Caco-2 (cell line): ENCODE data around the gene STAT4. TPM values are rescaled to one million over a fixed set of nuclear protein-coding genes. Genes with fewer than 3 reads are reported as not detected.
A peak's percentile ranks its signal among the peaks of the same experiment; 100 is the strongest.

Experiments
- BruUV-seq: library from RNA; stranded (reverse); fragments of 400-500 nt; replicated peaks from 2 replicates; lab custom pipeline; 2021; lab: Mats Ljungman, UMichigan
- CTCF ChIA-PET: fragments of 300-600 bp; sonication (Branson Sonifier 250); formaldehyde crosslinking; loops from one replicate; lab custom pipeline; 2022; ENCODE audit warnings: antibody characterized with exemption; lab: Charles Lee
- POLR2A ChIA-PET: fragments of 300-600 bp; sonication (Branson Sonifier 250); formaldehyde crosslinking; loops from one replicate; lab custom pipeline; 2022; ENCODE audit warnings: antibody characterized with exemption; lab: Charles Lee
- DNase-seq, 2 experiments: peaks; one replicate each; pipeline versions ENCODE4 v3.0.0 to v3.0.0-alpha.2; 2020 to 2022
- H3K27me3 ChIP-seq: replicated peaks from 2 replicates; pipeline ENCODE4 v1.6.0; 2011; ENCODE audit warnings: low read length; ENCODE audit not compliant: control insufficient read depth, insufficient read depth
- H3K36me3 ChIP-seq: 2 replicates; pipeline ENCODE4 v1.5.1; 2011; ENCODE audit warnings: low read length; ENCODE audit not compliant: control insufficient read depth, insufficient read depth
- H3K4me1 ChIP-seq: fragments of 250-450 bp; sonication (Bioruptor Pico); 2 replicates; pipeline ENCODE4 v1.5.1; 2020; ENCODE audit warnings: mild to moderate bottlenecking
- H3K4me3 ChIP-seq: 2 replicates; pipeline ENCODE4 v1.5.1; 2011; ENCODE audit warnings: low read depth, mild to moderate bottlenecking, control low read depth, low read length
- H3K9me3 ChIP-seq: fragments of 250-450 bp; sonication (Bioruptor Pico); 2 replicates; pipeline ENCODE4 v1.5.1; 2020; ENCODE audit warnings: mild to moderate bottlenecking, moderate library complexity
- H3K27ac Mint-ChIP-seq: one replicate; pipeline ENCODE4 v1.8.0; 2022; ENCODE audit warnings: mixed read lengths; ENCODE audit not compliant: unreplicated experiment
- H3K27me3 Mint-ChIP-seq: one replicate; pipeline ENCODE4 v1.8.0; 2022; ENCODE audit warnings: mixed read lengths; ENCODE audit not compliant: insufficient read depth, unreplicated experiment
- H3K36me3 Mint-ChIP-seq: one replicate; pipeline ENCODE4 v1.8.0; 2022; ENCODE audit warnings: mild to moderate bottlenecking, mixed read lengths; ENCODE audit not compliant: insufficient read depth, unreplicated experiment
- H3K4me1 Mint-ChIP-seq: one replicate; pipeline ENCODE4 v1.8.0; 2022; ENCODE audit warnings: low read depth, mixed read lengths; ENCODE audit not compliant: unreplicated experiment
- H3K4me3 Mint-ChIP-seq: one replicate; pipeline ENCODE4 v1.8.0; 2022; ENCODE audit warnings: mild to moderate bottlenecking, moderate library complexity, mixed read lengths; ENCODE audit not compliant: unreplicated experiment
- H3K9me3 Mint-ChIP-seq: one replicate; pipeline ENCODE4 v1.8.0; 2022; ENCODE audit warnings: mixed read lengths; ENCODE audit not compliant: unreplicated experiment
- CTCF ChIP-seq, 2 experiments: fragments of 200-600 bp in 1 of 2; IDR thresholded peaks; 1 replicate in 1 of 2; 2 replicates in 1 of 2; pipeline versions ENCODE4 v1.5.1 to v1.8.0; 2011 to 2022; ENCODE audit warnings: antibody characterized with exemption in 1 of 2, control low read depth in 1 of 2, inconsistent platforms in 1 of 2, low read depth in 1 of 2, low read length in 1 of 2, mild to moderate bottlenecking in 1 of 2, moderate library complexity in 1 of 2; ENCODE audit not compliant: insufficient read depth in 1 of 2, severe bottlenecking in 1 of 2, unreplicated experiment in 1 of 2
- intact Hi-C: fragments of 100-400 bp; cut with micrococcal nuclease; formaldehyde crosslinking; loops from one replicate; pipeline ENCODE4 v1.10.0; 2022; ENCODE audit not compliant: unreplicated experiment
- total RNA-seq: library from RNA; stranded (reverse); gene quantifications from 2 replicates; pipeline ENCODE4 v1.2.3, GENCODE V29; 2022

The STAT4 gene
- total RNA-seq, 1 experiment from 2014 or later: 0.48 TPM

- Histone ChIP-seq H3K9me3 (no peaks in the 10 kb centered on the region), H3K4me3 (no peak overlapping the region), H3K36me3 (peaks cover 10% of the 10 kb centered on the region), H3K27me3 (no peaks in the 10 kb centered on the region), H3K4me1 (peaks cover 11% of the 10 kb centered on the region)
- no peak overlapping the region for H3K27ac Mint-ChIP-seq
- intact Hi-C loops: no loop called here
- H3K4me3 Mint-ChIP-seq: no peak overlapping the region
- no peak for TF ChIP-seq CTCF (IDR thresholded peaks at IDR 0.05; ENCODE audit: insufficient read depth in 1 of 2, low read depth in 1 of 2, low read length in 1 of 2, severe bottlenecking in 1 of 2, unreplicated experiment in 1 of 2)
- H3K4me1 Mint-ChIP-seq: peaks cover 23% of the 10 kb centered on the region
- CTCF ChIA-PET: no interaction called here
- peaks cover 90% of the 10 kb centered on the region for H3K36me3 Mint-ChIP-seq
- no TSS peak for BruUV-seq
- H3K27me3 Mint-ChIP-seq: no peaks in the 10 kb centered on the region
- no peak for DNase-seq
- H3K9me3 Mint-ChIP-seq: no peaks in the 10 kb centered on the region
- POLR2A ChIA-PET: no interaction called here
These were observed 169.1 kb downstream of the STAT4 start for GRCh38 chr2:190981733-190982132.

DNA sequence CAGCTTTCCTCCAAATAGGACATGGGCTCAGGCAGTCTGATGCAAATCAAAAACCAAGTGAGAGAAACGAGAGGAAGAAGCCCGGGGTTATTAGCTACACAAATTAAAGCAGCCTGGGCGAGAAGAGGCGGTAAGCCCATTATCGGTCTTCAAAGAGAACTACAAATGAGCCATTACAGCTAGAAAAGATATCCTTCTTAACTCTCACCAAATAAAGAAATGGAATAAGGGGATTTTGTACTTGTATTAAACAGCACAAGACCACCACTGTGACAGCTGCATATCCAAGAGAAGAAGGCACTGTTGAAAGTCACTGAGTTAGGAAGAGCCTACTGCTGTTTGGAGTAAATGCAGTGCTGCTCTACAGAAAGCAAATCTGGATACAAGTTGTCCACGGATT is 169.5 kb downstream of the STAT4 start:
- Mint-ChIP-seq H3K4me3 (no peak overlapping the region), H3K27me3 (no peaks in the 10 kb centered on the region), H3K9me3 (no peaks in the 10 kb centered on the region), H3K27ac (no peak overlapping the region), H3K4me1 (peaks cover 23% of the 10 kb centered on the region), H3K36me3 (peaks cover 91% of the 10 kb centered on the region)
- Histone ChIP-seq H3K27me3 (no peaks in the 10 kb centered on the region), H3K4me3 (no peak overlapping the region), H3K4me1 (peaks cover 11% of the 10 kb centered on the region), H3K36me3 (peaks cover 12% of the 10 kb centered on the region), H3K9me3 (no peaks in the 10 kb centered on the region)
- intact Hi-C loops: no loop called here
- no TSS peak for BruUV-seq
- DNase-seq: no peak
- no peak for TF ChIP-seq CTCF (IDR thresholded peaks at IDR 0.05; ENCODE audit: insufficient read depth in 1 of 2, low read depth in 1 of 2, low read length in 1 of 2, severe bottlenecking in 1 of 2, unreplicated experiment in 1 of 2)
- ChIA-PET POLR2A (interaction anchor here (0.6 kb wide), 1 partner anchor 644 kb away, joined by 3 read pairs; no protein-coding TSS in a partner anchor), CTCF (no interaction called here)

DNA sequence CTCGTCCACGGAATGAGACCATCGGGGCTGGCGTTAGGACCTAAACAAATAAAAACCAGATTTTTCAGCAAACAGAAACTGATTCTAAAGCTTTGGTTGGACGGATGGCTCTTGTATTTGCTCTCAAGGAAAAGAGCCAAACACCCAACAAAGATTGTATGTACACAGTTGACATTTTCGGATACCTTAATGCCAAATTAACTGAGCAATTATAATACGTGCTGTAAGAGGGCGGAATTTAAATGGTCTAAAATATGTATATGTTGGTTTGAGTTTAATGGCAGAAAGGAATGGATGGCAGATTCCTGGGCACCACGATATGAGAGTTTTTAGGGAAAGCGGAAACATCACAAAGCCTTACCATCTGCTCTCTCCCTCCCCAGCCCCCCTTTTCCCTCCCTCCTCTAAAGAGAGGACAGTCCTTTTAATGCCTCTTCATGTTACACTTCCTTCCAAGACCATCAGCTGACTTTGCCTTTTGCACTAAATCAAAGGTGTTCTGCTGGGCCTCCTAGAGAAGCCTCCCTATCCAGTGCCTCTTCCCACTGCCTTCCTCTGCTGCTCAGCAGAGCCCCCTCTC is 170.1 kb downstream of the STAT4 start:
- intact Hi-C loops: loop anchor here (1.0 kb wide), 1 partner anchor 33 kb away; no protein-coding TSS in a partner anchor
- H3K4me3 ChIP-seq: no peak overlapping the region

More for the DNA sequence above, 170.1 kb downstream of the STAT4 start:
- Histone ChIP-seq H3K27me3 (no peaks in the 10 kb centered on the region), H3K36me3 (peaks cover 12% of the 10 kb centered on the region), H3K4me1 (peaks cover 11% of the 10 kb centered on the region), H3K9me3 (no peaks in the 10 kb centered on the region)
- peaks cover 90% of the 10 kb centered on the region for H3K36me3 Mint-ChIP-seq
- POLR2A ChIA-PET: interaction anchor here (0.6 kb wide), 2 partner anchors 33 to 644 kb away, joined by 3 read pairs; no protein-coding TSS in a partner anchor
- peaks cover 23% of the 10 kb centered on the region for H3K4me1 Mint-ChIP-seq
- no peak for TF ChIP-seq CTCF (IDR thresholded peaks at IDR 0.05; ENCODE audit: insufficient read depth in 1 of 2, low read depth in 1 of 2, low read length in 1 of 2, severe bottlenecking in 1 of 2, unreplicated experiment in 1 of 2)
- no peaks in the 10 kb centered on the region for H3K9me3 Mint-ChIP-seq
- BruUV-seq: no TSS peak
- no peak overlapping the region for H3K4me3 Mint-ChIP-seq
- no peak for DNase-seq
- no peaks in the 10 kb centered on the region for H3K27me3 Mint-ChIP-seq
- CTCF ChIA-PET: no interaction called here
- H3K27ac Mint-ChIP-seq: peak overlapping the region; percentile 64
